ENCODE data around the gene RNF225.

DNA sequence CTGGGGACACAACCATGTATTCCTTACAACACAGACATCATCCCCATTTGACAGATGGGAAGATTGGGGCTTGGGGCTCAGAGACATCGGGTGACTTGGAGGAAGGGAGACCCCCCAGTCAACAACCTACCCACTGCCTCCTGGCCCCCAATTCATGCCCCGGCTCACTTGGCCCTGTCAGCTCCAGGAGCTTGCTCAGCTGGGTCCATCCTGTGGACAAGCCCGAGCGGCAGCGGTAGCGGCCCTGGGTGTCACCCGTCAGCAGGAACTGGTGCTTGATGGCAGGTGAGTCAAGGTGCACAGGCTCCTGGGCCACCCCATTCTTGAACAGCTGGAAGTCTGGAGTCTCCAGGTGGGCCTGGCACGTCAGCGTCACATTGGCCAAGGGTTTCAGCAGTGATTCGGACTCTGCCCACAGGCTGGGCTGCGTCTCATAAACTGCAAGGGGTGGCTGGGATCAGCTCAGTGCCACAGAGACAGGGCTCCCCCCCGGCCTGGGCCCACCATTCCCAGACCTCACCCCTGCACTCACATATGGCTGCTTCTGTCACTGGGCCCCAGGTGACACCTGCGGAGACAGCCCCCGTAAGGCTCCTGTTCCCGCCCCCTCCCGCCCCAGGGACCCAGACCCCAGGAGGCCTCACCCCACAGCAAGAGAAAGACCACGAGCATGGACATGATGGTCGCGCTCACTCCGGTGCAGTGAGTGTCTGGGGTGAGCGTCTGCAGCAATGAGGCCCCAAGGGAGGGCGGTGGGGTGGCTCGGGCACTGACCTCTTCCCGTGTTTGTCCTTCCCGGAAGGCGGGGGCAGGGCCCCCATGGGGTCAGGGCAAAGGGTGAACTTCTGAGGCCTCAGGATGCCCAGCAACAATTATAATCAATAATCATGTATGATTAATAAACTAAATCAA is 42.4 kb upstream of the RNF225 start, which contains the start of gene A1BG:
- TF ChIP-seq CTCF (IDR thresholded peaks at IDR 0.05 in 2 of 3, conservative IDR thresholded peaks at IDR 0.05 in 1 of 3; ENCODE audit: insufficient read depth in 2 of 3, low read depth in 1 of 3, low read length in 3 of 3) (no peak), OTX1 (CRISPR knock-in tag; IDR thresholded peaks at IDR 0.05) (no peak), KLF1 (tag; IDR thresholded peaks at IDR 0.05) (no peak), CREM (IDR thresholded peaks at IDR 0.05; ENCODE audit: low read depth) (no peak)
- TF ChIP-seq, protein P1, sequence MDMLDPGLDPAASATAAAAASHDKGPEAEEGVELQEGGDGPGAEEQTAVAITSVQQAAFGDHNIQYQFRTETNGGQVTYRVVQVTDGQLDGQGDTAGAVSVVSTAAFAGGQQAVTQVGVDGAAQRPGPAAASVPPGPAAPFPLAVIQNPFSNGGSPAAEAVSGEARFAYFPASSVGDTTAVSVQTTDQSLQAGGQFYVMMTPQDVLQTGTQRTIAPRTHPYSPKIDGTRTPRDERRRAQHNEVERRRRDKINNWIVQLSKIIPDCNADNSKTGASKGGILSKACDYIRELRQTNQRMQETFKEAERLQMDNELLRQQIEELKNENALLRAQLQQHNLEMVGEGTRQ (CRISPR knock-in tag; IDR thresholded peaks at IDR 0.05): no peak
